ENCODE results near the gene LY6G6F.

GRCh38 chr6:31689249-31690110, 17.2 kb upstream of the LY6G6F start:
- TF ChIP-seq FOXM1 (IDR thresholded peaks at IDR 0.05; ENCODE audit: borderline replicate concordance) (no peak), SP1 (IDR thresholded peaks at IDR 0.05) (no peak), ARNT (IDR thresholded peaks at IDR 0.05) (no peak)

All from HEK293T (cell line).